Natural killer cell (primary cell): Measurements from ENCODE around the gene RANGRF. TPM values are rescaled to one million over a fixed set of nuclear protein-coding genes. Genes with fewer than 3 reads are reported as not detected.

Source experiments
- ATAC-seq, 3 donors: fragments of 150-1000 bp in 2 of 3; fragments of 200-7000 bp in 1 of 3; cut with Tn5 transposase; 1 replicate in 1 of 3; 2 replicates in 2 of 3; pipeline ENCODE4 v1.10.0; 2021; ENCODE audit warnings: mild to moderate bottlenecking in 2 of 3, moderate library complexity in 2 of 3
- DNase-seq, 2 donors: peaks; one replicate each; pipeline versions ENCODE4 v3.0.0 to v3.0.0-alpha.2; 2013 to 2021; ENCODE audit warnings: mixed read lengths in 1 of 2
- H3K27ac ChIP-seq: one replicate; pipeline ENCODE4 v1.5.1; 2013; ENCODE audit warnings: mild to moderate bottlenecking, low read length
- H3K27me3 ChIP-seq: one replicate; pipeline ENCODE4 v1.6.1; 2013; ENCODE audit warnings: low read length; ENCODE audit not compliant: control insufficient read depth, insufficient read depth
- H3K36me3 ChIP-seq: one replicate; pipeline ENCODE4 v1.6.1; 2013; ENCODE audit warnings: low read length; ENCODE audit not compliant: control insufficient read depth, insufficient read depth
- H3K4me1 ChIP-seq: one replicate; pipeline ENCODE4 v1.6.1; 2013; ENCODE audit warnings: low read length; ENCODE audit not compliant: control insufficient read depth, insufficient read depth
- H3K4me3 ChIP-seq: one replicate; pipeline ENCODE4 v1.5.1; 2013; ENCODE audit warnings: low read length
- H3K9me3 ChIP-seq: one replicate; pipeline ENCODE4 v1.6.1; 2013; ENCODE audit warnings: low read length; ENCODE audit not compliant: control insufficient read depth, insufficient read depth
- H3K27ac Mint-ChIP-seq, 2 donors: one replicate each; pipeline ENCODE4 v1.8.0; 2022; ENCODE audit warnings: mild to moderate bottlenecking in 2 of 2, mixed read lengths in 2 of 2, moderate library complexity in 1 of 2
- H3K27me3 Mint-ChIP-seq, 2 donors: one replicate each; pipeline ENCODE4 v1.8.0; 2022; ENCODE audit warnings: low read depth in 2 of 2, mixed read lengths in 2 of 2
- H3K36me3 Mint-ChIP-seq: one replicate; pipeline ENCODE4 v1.8.0; 2022; ENCODE audit warnings: mixed read lengths
- H3K4me1 Mint-ChIP-seq, 2 donors: one replicate each; pipeline ENCODE4 v1.8.0; 2022; ENCODE audit warnings: mixed read lengths in 2 of 2
- H3K4me3 Mint-ChIP-seq: one replicate; pipeline ENCODE4 v1.8.0; 2022; ENCODE audit warnings: mild to moderate bottlenecking, moderate library complexity, mixed read lengths
- H3K9me3 Mint-ChIP-seq, 2 donors: one replicate each; pipeline ENCODE4 v1.8.0; 2022; ENCODE audit warnings: mixed read lengths in 2 of 2
- CTCF ChIP-seq: fragments of 200-600 bp; IDR thresholded peaks from one replicate; pipeline ENCODE4 v1.8.0; 2022; ENCODE audit warnings: antibody characterized with exemption
- WGBS: methylation state at CpG from one replicate; pipeline ENCODE4 v1.1.7; 2013; ENCODE audit warnings: missing lambda C conversion rate; ENCODE audit not compliant: insufficient coverage; 5-methylcytosine and 5-hydroxymethylcytosine counted together
- intact Hi-C: fragments of 100-400 bp; cut with micrococcal nuclease; formaldehyde crosslinking; loops from one replicate; pipeline ENCODE4 v1.14.2; 2022
- total RNA-seq, 4 donors: library from RNA; stranded (reverse); fragments of 120-200 nt in 1 of 4; gene quantifications; one replicate each; pipeline versions ENCODE4 v1.2.3 to v1.2.4, GENCODE V29; 2013 to 2022

RANGRF gene
- total RNA-seq, 3 donors from 2014 or later (not counting 1 experiment from before 2014, with no cell fraction given) = 34.4 to 51.5 (median 44.6) TPM

- intact Hi-C loops = no loop called here
- Mint-ChIP-seq H3K36me3 (no peaks in the 10 kb centered on the region), H3K27me3 (peaks cover 23% of the 10 kb centered on the region in 2 donors), H3K9me3 (no peaks in the 10 kb centered on the region), H3K4me3 (no peak overlapping the region), H3K4me1 (peaks cover 0 to 3% of the 10 kb centered on the region in 2 donors), H3K27ac (no peak overlapping the region)
- Histone ChIP-seq H3K27ac (no peak overlapping the region), H3K4me3 (no peak overlapping the region), H3K36me3 (no peaks in the 10 kb centered on the region), H3K4me1 (no peaks in the 10 kb centered on the region), H3K9me3 (no peaks in the 10 kb centered on the region), H3K27me3 (peaks cover 3% of the 10 kb centered on the region)
- TF ChIP-seq CTCF = no peak
- no peak for ATAC-seq
- WGBS = 87% methylated on average over 4 of the region's 4 CpGs
- DNase-seq = no peak
These were observed 31.8 kb downstream of the RANGRF start for GRCh38 chr17:8320262-8320661.

DNA sequence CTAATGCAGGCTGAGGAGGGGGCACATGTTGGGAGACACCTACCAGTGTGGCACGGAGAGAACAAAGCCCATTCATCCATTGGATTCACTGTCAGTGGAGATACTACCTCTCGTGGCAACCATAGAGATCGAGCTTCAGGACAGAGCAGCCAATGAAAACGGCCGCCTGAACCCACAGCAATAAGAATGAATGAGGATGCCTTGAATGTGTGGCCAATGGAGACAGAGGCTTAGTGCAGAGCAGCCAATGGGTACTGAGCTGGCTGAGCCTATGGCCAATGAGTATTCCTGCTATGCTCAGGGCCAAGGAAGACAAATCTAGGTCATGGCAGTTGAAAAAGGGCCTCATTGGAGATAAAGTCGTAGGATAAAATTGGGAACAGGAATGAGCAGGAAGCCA lies 32.5 kb downstream of the RANGRF start:
- ATAC-seq = no peak
- DNase-seq = no peak
- Histone ChIP-seq H3K36me3 (no peaks in the 10 kb centered on the region), H3K9me3 (no peaks in the 10 kb centered on the region), H3K4me1 (peaks cover 1% of the 10 kb centered on the region), H3K4me3 (no peak overlapping the region), H3K27ac (no peak overlapping the region), H3K27me3 (peaks cover 6% of the 10 kb centered on the region)
- no peaks in the 10 kb centered on the region for H3K9me3 Mint-ChIP-seq
- WGBS = 86% methylated on average over 6 of the region's 6 CpGs
- no peaks in the 10 kb centered on the region for H3K36me3 Mint-ChIP-seq
- intact Hi-C loops = no loop called here
- peaks cover 4% of the 10 kb centered on the region in 2 donors for H3K4me1 Mint-ChIP-seq
- H3K27ac Mint-ChIP-seq = no peak overlapping the region
- H3K4me3 Mint-ChIP-seq = no peak overlapping the region
- peaks cover 19 to 27% of the 10 kb centered on the region in 2 donors for H3K27me3 Mint-ChIP-seq
- no peak for TF ChIP-seq CTCF

GRCh38 chr17:8322061-8322460 lies 33.6 kb downstream of the RANGRF start:
- Mint-ChIP-seq H3K9me3 (no peaks in the 10 kb centered on the region), H3K27me3 (peaks cover 14 to 31% of the 10 kb centered on the region in 2 donors), H3K36me3 (no peaks in the 10 kb centered on the region), H3K27ac (no peak overlapping the region), H3K4me3 (no peak overlapping the region), H3K4me1 (peaks cover 13% of the 10 kb centered on the region in 2 donors)
- no peaks in the 10 kb centered on the region for H3K36me3 ChIP-seq
- peaks cover 9% of the 10 kb centered on the region for H3K27me3 ChIP-seq
- H3K4me1 ChIP-seq = peaks cover 12% of the 10 kb centered on the region
- intact Hi-C loops = no loop called here
- 90% methylated on average over 8 of the region's 8 CpGs for WGBS
- DNase-seq (no peak), ATAC-seq (no peak)
- TF ChIP-seq CTCF = no peak
- no peak overlapping the region for H3K27ac ChIP-seq
- no peaks in the 10 kb centered on the region for H3K9me3 ChIP-seq
- no peak overlapping the region for H3K4me3 ChIP-seq

DNA sequence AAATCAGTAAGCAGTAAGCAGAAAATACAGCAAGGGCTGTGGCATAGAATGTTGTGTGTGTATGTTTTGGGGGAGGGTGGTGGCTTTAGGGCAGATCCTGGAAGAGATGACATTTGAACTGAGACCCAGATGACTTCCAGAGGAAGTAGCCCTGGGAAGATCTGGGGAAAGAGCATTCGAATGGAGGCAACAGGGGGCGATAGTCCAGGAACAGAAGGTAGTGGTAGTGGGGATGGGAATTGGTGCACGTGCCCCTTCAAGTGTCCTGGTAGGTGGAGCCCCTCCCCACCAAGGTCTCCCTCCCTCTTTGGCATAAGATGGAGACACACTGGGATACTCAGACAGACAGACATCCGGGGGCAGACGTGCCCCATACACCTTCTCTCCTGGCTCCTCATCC lies 35.7 kb downstream of the RANGRF start:
- intact Hi-C loops = no loop called here
- no peak overlapping the region for H3K4me3 Mint-ChIP-seq
- WGBS = 89% methylated on average over 5 of the region's 5 CpGs
- no peak overlapping the region for H3K27ac Mint-ChIP-seq
- H3K36me3 ChIP-seq = no peaks in the 10 kb centered on the region
- ATAC-seq (no peak), DNase-seq (no peak)
- peaks cover 17% of the 10 kb centered on the region for H3K4me1 ChIP-seq
- H3K27me3 ChIP-seq = peaks cover 14% of the 10 kb centered on the region
- no peak overlapping the region for H3K4me3 ChIP-seq
- no peaks in the 10 kb centered on the region for H3K9me3 ChIP-seq
- peaks cover 14 to 36% of the 10 kb centered on the region in 2 donors for H3K27me3 Mint-ChIP-seq
- no peaks in the 10 kb centered on the region for H3K36me3 Mint-ChIP-seq
- no peak for TF ChIP-seq CTCF
- H3K4me1 Mint-ChIP-seq = peaks cover 13% of the 10 kb centered on the region in 2 donors
- no peak overlapping the region for H3K27ac ChIP-seq
- no peaks in the 10 kb centered on the region for H3K9me3 Mint-ChIP-seq
